Jurkat, Clone E6-1 (cell line): ENCODE data around the gene C1orf52.
"Not testable (repeated sequence)": the region's sequence is repeated elsewhere in the genome, so short reads cannot be mapped to it uniquely, and the experiment has no call there.

Experiments
- DNase-seq: peaks from one replicate; pipeline ENCODE4 v3.0.0-alpha.2; 2011; ENCODE audit warnings: low read depth, low spot score
- H3K4me3 ChIP-seq: 2 replicates; pipeline ENCODE4 v1.5.1; 2011; ENCODE audit warnings: mild to moderate bottlenecking, low read length, control low read depth, moderate library complexity

C1orf52 gene

GRCh38 chr1:85279458-85280080 is 20.1 kb upstream of the C1orf52 start:
- DNase-seq, result no peak
- no peak overlapping the region for H3K4me3 ChIP-seq

GRCh38 chr1:85278853-85279314 is 19.4 kb upstream of the C1orf52 start:
- DNase-seq, result no peak
- H3K4me3 ChIP-seq, result no peak overlapping the region

- H3K4me3 ChIP-seq, result no peak overlapping the region
These were observed 18.3 kb upstream of the C1orf52 start for GRCh38 chr1:85277802-85278201.

GRCh38 chr1:85276978-85277639 is 17.6 kb upstream of the C1orf52 start:
- DNase-seq, result no peak
- H3K4me3 ChIP-seq, result peak overlapping the region; percentile 97

More at GRCh38 chr1:85277802-85278201, 18.3 kb upstream of the C1orf52 start:
- no peak for DNase-seq

GRCh38 chr1:85276215-85276977 is 16.9 kb upstream of the C1orf52 start, which contains the start of gene BCL10:
TSS of gene BCL10 (minus strand) at chr1:85276632. CDS start at chr1:85276352, 280 bp downstream.
- peak within 1 kb of the TSS; percentile 97 for H3K4me3 ChIP-seq

GRCh38 chr1:85275701-85276214 is 16.3 kb upstream of the C1orf52 start:
- peak overlapping the region; percentile 97 for H3K4me3 ChIP-seq
- no peak for DNase-seq

More at GRCh38 chr1:85276215-85276977, 16.9 kb upstream of the C1orf52 start, which contains the start of gene BCL10:
- DNase-seq, result peak; percentile 96

GRCh38 chr1:85274969-85275453 is 15.5 kb upstream of the C1orf52 start:
- no peak for DNase-seq
- H3K4me3 ChIP-seq, result peak overlapping the region; percentile 97

GRCh38 chr1:85273397-85273796 is 13.9 kb upstream of the C1orf52 start:
- no peak for DNase-seq
- no peak overlapping the region for H3K4me3 ChIP-seq

- no peak overlapping the region for H3K4me3 ChIP-seq
- no peak for DNase-seq
These were observed 9.5 kb upstream of the C1orf52 start for GRCh38 chr1:85268801-85269585.

GRCh38 chr1:85267313-85267712 is 7.9 kb upstream of the C1orf52 start:
- DNase-seq, result no peak
- no peak overlapping the region for H3K4me3 ChIP-seq

GRCh38 chr1:85264150-85264549 is 4.7 kb upstream of the C1orf52 start:
- DNase-seq, result no peak

GRCh38 chr1:85262985-85263384 is 3.5 kb upstream of the C1orf52 start:
- no peak overlapping the region for H3K4me3 ChIP-seq

More at GRCh38 chr1:85264150-85264549, 4.7 kb upstream of the C1orf52 start:
- no peak overlapping the region for H3K4me3 ChIP-seq

GRCh38 chr1:85259912-85260274 is 431 bp upstream of the C1orf52 start:
- no peak for DNase-seq
- peak overlapping the region; percentile 25 for H3K4me3 ChIP-seq

More at GRCh38 chr1:85262985-85263384, 3.5 kb upstream of the C1orf52 start:
- DNase-seq, result no peak

GRCh38 chr1:85258536-85259117 is 835 bp downstream of the C1orf52 start:
- H3K4me3 ChIP-seq, result peak overlapping the region; percentile 87
- DNase-seq, result no peak

GRCh38 chr1:85249042-85249441 is 10.4 kb downstream of the C1orf52 start:
- not testable (repeated sequence) for H3K4me3 ChIP-seq, DNase-seq

GRCh38 chr1:85245891-85246290 is 13.6 kb downstream of the C1orf52 start:
- no peak overlapping the region for H3K4me3 ChIP-seq
- DNase-seq, result no peak

GRCh38 chr1:85245456-85245855 is 14.0 kb downstream of the C1orf52 start:
- no peak overlapping the region for H3K4me3 ChIP-seq
- DNase-seq, result no peak

- no peak overlapping the region for H3K4me3 ChIP-seq
- DNase-seq, result no peak
These were observed 15.0 kb downstream of the C1orf52 start for GRCh38 chr1:85244271-85245061.
